HCT116 (cell line): ENCODE measurements around the gene MIB2.

ENCODE experiments used
- JUND ChIP-seq: IDR thresholded peaks from 2 replicates; pipeline ENCODE4 v1.6.1; 2012
- POLR2A ChIP-seq: IDR thresholded peaks from 2 replicates; pipeline ENCODE4 v1.7.0; 2011; ENCODE audit warnings: borderline replicate concordance; ENCODE audit not compliant: insufficient read depth, insufficient read length; ENCODE audit errors: extremely low read depth
- TF ChIP-seq, protein P1 (sequence below), 3 experiments: fragments of 200-600 bp in 1 of 3; sonication (generic) in 1 of 3; IDR thresholded peaks in 2 of 3; conservative IDR thresholded peaks in 1 of 3; 2 replicates each; pipeline ENCODE4 v1.5.1; 2012 to 2017; ENCODE audit warnings: low read depth in 2 of 3, low read length in 2 of 3, antibody characterized with exemption in 1 of 3, borderline replicate concordance in 1 of 3, control low read depth in 1 of 3, mild to moderate bottlenecking in 1 of 3, mixed read lengths in 1 of 3, mixed run types in 1 of 3, moderate library complexity in 1 of 3; ENCODE audit not compliant: insufficient read depth in 1 of 3
- TF ChIP-seq, protein P2 (sequence below): IDR thresholded peaks from 2 replicates; pipeline ENCODE4 v1.6.1; 2012
- TF ChIP-seq, protein P3 (sequence below): IDR thresholded peaks from 2 replicates; pipeline ENCODE4 v1.6.1; 2012; ENCODE audit warnings: low read depth

DNA sequence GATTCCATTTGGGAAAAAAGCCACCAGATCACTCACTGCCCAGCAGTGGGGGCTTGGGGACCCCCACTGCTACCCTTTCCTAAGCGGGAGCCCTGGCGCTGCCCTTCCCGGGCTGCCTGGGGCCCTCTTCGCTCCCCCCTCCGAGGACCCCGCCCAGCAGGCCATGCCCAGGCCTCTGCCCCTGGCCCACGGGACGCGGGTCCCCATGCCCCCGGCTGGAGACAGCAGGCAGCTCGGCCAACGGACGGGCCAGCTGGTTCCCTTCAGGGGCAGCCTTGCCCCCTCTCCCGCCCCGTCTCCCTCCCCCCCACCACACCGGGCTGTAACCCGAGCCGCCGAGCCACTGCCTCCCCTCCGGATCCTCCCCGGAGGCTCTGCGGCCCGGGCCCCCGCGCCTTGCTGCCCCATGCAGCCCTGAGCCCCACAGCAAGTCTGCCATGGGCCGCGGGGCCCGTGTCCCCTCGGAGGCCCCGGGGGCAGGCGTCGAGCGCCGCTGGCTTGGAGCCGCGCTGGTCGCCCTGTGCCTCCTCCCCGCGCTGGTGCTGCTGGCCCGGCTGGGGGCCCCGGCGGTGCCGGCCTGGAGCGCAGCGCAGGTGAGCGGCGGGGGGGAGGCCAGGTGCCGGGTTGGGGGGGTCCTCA lies 16.6 kb downstream of the MIB2 start, which contains the start of gene MMP23B:
- TF ChIP-seq, protein P1, sequence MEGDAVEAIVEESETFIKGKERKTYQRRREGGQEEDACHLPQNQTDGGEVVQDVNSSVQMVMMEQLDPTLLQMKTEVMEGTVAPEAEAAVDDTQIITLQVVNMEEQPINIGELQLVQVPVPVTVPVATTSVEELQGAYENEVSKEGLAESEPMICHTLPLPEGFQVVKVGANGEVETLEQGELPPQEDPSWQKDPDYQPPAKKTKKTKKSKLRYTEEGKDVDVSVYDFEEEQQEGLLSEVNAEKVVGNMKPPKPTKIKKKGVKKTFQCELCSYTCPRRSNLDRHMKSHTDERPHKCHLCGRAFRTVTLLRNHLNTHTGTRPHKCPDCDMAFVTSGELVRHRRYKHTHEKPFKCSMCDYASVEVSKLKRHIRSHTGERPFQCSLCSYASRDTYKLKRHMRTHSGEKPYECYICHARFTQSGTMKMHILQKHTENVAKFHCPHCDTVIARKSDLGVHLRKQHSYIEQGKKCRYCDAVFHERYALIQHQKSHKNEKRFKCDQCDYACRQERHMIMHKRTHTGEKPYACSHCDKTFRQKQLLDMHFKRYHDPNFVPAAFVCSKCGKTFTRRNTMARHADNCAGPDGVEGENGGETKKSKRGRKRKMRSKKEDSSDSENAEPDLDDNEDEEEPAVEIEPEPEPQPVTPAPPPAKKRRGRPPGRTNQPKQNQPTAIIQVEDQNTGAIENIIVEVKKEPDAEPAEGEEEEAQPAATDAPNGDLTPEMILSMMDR (IDR thresholded peaks at IDR 0.05 in 2 of 3, conservative IDR thresholded peaks at IDR 0.05 in 1 of 3; ENCODE audit: borderline replicate concordance in 1 of 3, insufficient read depth in 1 of 3, low read depth in 2 of 3, low read length in 2 of 3), result no peak
- no peak for TF ChIP-seq POLR2A
- TF ChIP-seq JUND, result no peak
- TF ChIP-seq, protein P2, sequence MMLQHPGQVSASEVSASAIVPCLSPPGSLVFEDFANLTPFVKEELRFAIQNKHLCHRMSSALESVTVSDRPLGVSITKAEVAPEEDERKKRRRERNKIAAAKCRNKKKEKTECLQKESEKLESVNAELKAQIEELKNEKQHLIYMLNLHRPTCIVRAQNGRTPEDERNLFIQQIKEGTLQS, result no peak
- TF ChIP-seq, protein P3, sequence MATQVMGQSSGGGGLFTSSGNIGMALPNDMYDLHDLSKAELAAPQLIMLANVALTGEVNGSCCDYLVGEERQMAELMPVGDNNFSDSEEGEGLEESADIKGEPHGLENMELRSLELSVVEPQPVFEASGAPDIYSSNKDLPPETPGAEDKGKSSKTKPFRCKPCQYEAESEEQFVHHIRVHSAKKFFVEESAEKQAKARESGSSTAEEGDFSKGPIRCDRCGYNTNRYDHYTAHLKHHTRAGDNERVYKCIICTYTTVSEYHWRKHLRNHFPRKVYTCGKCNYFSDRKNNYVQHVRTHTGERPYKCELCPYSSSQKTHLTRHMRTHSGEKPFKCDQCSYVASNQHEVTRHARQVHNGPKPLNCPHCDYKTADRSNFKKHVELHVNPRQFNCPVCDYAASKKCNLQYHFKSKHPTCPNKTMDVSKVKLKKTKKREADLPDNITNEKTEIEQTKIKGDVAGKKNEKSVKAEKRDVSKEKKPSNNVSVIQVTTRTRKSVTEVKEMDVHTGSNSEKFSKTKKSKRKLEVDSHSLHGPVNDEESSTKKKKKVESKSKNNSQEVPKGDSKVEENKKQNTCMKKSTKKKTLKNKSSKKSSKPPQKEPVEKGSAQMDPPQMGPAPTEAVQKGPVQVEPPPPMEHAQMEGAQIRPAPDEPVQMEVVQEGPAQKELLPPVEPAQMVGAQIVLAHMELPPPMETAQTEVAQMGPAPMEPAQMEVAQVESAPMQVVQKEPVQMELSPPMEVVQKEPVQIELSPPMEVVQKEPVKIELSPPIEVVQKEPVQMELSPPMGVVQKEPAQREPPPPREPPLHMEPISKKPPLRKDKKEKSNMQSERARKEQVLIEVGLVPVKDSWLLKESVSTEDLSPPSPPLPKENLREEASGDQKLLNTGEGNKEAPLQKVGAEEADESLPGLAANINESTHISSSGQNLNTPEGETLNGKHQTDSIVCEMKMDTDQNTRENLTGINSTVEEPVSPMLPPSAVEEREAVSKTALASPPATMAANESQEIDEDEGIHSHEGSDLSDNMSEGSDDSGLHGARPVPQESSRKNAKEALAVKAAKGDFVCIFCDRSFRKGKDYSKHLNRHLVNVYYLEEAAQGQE, result no peak
